Measurements from ENCODE around the gene DLEU7.

Gene DLEU7

GRCh38 chr13:50888362-50888761 lies 44.9 kb upstream of the DLEU7 start:
- Histone ChIP-seq H2BK15ac (ENCODE audit: low read length) (no peak overlapping the region), H3K27me3 (ENCODE audit: control insufficient read depth in 3 of 3, insufficient read depth in 3 of 3, low read depth in 1 of 3, low read length in 3 of 3) (no peaks in the 10 kb centered on the region), H3K4me1 (ENCODE audit: control insufficient read depth in 2 of 2, insufficient read depth in 1 of 2, low read depth in 1 of 2, low read length in 2 of 2) (peaks cover 0 to 5% of the 10 kb centered on the region in 2 donors), H4K8ac (ENCODE audit: low read depth, low read length) (no peak overlapping the region), H3K18ac (ENCODE audit: low read length) (no peak overlapping the region), H2BK120ac (ENCODE audit: low read depth, low read length) (no peak overlapping the region), H3K9ac (ENCODE audit: low read depth, low read length, poor library complexity) (no peak overlapping the region), H2AK5ac (ENCODE audit: low read depth, low read length) (no peak overlapping the region), H2BK12ac (ENCODE audit: low read length) (no peak overlapping the region), H3K4ac (ENCODE audit: low read length) (no peak overlapping the region), H3K36me3 (replicated peaks in 1 of 2; ENCODE audit: control insufficient read depth in 2 of 2, insufficient read depth in 2 of 2, low read length in 2 of 2) (no peaks in the 10 kb centered on the region), H4K91ac (ENCODE audit: low read depth, low read length, poor library complexity) (no peak overlapping the region), H3K23ac (ENCODE audit: low read depth, low read length, poor library complexity) (no peak overlapping the region), H3K14ac (ENCODE audit: low read length) (no peak overlapping the region), H3K79me1 (ENCODE audit: low read depth, low read length) (no peaks in the 10 kb centered on the region), H2AFZ (ENCODE audit: low read length) (no peak overlapping the region), H3K4me3 (ENCODE audit: low read length in 2 of 2) (no peak overlapping the region), H2BK5ac (ENCODE audit: low read length) (no peak overlapping the region), H3K9me3 (replicated peaks in 1 of 2; ENCODE audit: control insufficient read depth in 2 of 2, insufficient read depth in 1 of 2, low read depth in 1 of 2, low read length in 2 of 2) (no peaks in the 10 kb centered on the region), H3K4me2 (ENCODE audit: insufficient read depth, low read length, poor library complexity, severe bottlenecking) (no peak overlapping the region), H3K27ac (replicated peaks; ENCODE audit: low read length) (no peak overlapping the region)
- no peak for DNase-seq (ENCODE audit: low spot score)
- no CpG with 5 or more reads among the region's 1 CpG for WGBS, 2 donors (ENCODE audit: extremely low coverage in 2 of 2, insufficient read length in 2 of 2, insufficient replicate concordance in 1 of 2)

- no peak overlapping the region for H2AFZ ChIP-seq (ENCODE audit: low read length)
- H3K4me1 ChIP-seq (ENCODE audit: control insufficient read depth in 2 of 2, insufficient read depth in 1 of 2, low read depth in 1 of 2, low read length in 2 of 2) = no peaks in the 10 kb centered on the region
- no peak overlapping the region for H2BK15ac ChIP-seq (ENCODE audit: low read length)
- no peak overlapping the region for H4K8ac ChIP-seq (ENCODE audit: low read depth, low read length)
- H3K36me3 ChIP-seq (replicated peaks in 1 of 2; ENCODE audit: control insufficient read depth in 2 of 2, insufficient read depth in 2 of 2, low read length in 2 of 2) = no peaks in the 10 kb centered on the region
- H2AK5ac ChIP-seq (ENCODE audit: low read depth, low read length) = no peak overlapping the region
- no peak overlapping the region for H3K18ac ChIP-seq (ENCODE audit: low read length)
- no peak overlapping the region for H3K4me3 ChIP-seq (ENCODE audit: low read length in 2 of 2)
- 100% methylated on average over 1 to 2 of the region's 7 CpGs for WGBS, 2 donors (ENCODE audit: extremely low coverage in 2 of 2, insufficient read length in 2 of 2, insufficient replicate concordance in 1 of 2)
- H2BK5ac ChIP-seq (ENCODE audit: low read length) = no peak overlapping the region
- H3K4ac ChIP-seq (ENCODE audit: low read length) = no peak overlapping the region
- no peak overlapping the region for H3K27ac ChIP-seq (replicated peaks; ENCODE audit: low read length)
- H3K4me2 ChIP-seq (ENCODE audit: insufficient read depth, low read length, poor library complexity, severe bottlenecking) = no peak overlapping the region
- H2BK120ac ChIP-seq (ENCODE audit: low read depth, low read length) = no peak overlapping the region
- no peak overlapping the region for H3K14ac ChIP-seq (ENCODE audit: low read length)
- no peak for DNase-seq (ENCODE audit: low spot score)
- H3K9ac ChIP-seq (ENCODE audit: low read depth, low read length, poor library complexity) = no peak overlapping the region
- peaks cover 0 to 3% of the 10 kb centered on the region in 2 donors for H3K9me3 ChIP-seq (replicated peaks in 1 of 2; ENCODE audit: control insufficient read depth in 2 of 2, insufficient read depth in 1 of 2, low read depth in 1 of 2, low read length in 2 of 2)
- H3K27me3 ChIP-seq (ENCODE audit: control insufficient read depth in 3 of 3, insufficient read depth in 3 of 3, low read depth in 1 of 3, low read length in 3 of 3) = no peaks in the 10 kb centered on the region
- no peaks in the 10 kb centered on the region for H3K79me1 ChIP-seq (ENCODE audit: low read depth, low read length)
- no peak overlapping the region for H4K91ac ChIP-seq (ENCODE audit: low read depth, low read length, poor library complexity)
- no peak overlapping the region for H3K23ac ChIP-seq (ENCODE audit: low read depth, low read length, poor library complexity)
- H2BK12ac ChIP-seq (ENCODE audit: low read length) = no peak overlapping the region
These were observed 43.7 kb upstream of the DLEU7 start for GRCh38 chr13:50887151-50887550.

GRCh38 chr13:50884265-50884664 lies 40.8 kb upstream of the DLEU7 start:
- Histone ChIP-seq H4K8ac (ENCODE audit: low read depth, low read length) (no peak overlapping the region), H2BK15ac (ENCODE audit: low read length) (no peak overlapping the region), H3K4ac (ENCODE audit: low read length) (no peak overlapping the region), H3K9ac (ENCODE audit: low read depth, low read length, poor library complexity) (no peak overlapping the region), H3K4me1 (ENCODE audit: control insufficient read depth in 2 of 2, insufficient read depth in 1 of 2, low read depth in 1 of 2, low read length in 2 of 2) (no peaks in the 10 kb centered on the region), H3K14ac (ENCODE audit: low read length) (no peak overlapping the region), H3K23ac (ENCODE audit: low read depth, low read length, poor library complexity) (no peak overlapping the region), H3K4me3 (ENCODE audit: low read length in 2 of 2) (peak overlapping the region in 1 of 2 donors; percentile 7), H3K9me3 (replicated peaks in 1 of 2; ENCODE audit: control insufficient read depth in 2 of 2, insufficient read depth in 1 of 2, low read depth in 1 of 2, low read length in 2 of 2) (peaks cover 0 to 5% of the 10 kb centered on the region in 2 donors), H3K27me3 (ENCODE audit: control insufficient read depth in 3 of 3, insufficient read depth in 3 of 3, low read depth in 1 of 3, low read length in 3 of 3) (no peaks in the 10 kb centered on the region), H2AFZ (ENCODE audit: low read length) (no peak overlapping the region), H3K4me2 (ENCODE audit: insufficient read depth, low read length, poor library complexity, severe bottlenecking) (no peak overlapping the region), H2BK120ac (ENCODE audit: low read depth, low read length) (no peak overlapping the region), H3K36me3 (replicated peaks in 1 of 2; ENCODE audit: control insufficient read depth in 2 of 2, insufficient read depth in 2 of 2, low read length in 2 of 2) (no peaks in the 10 kb centered on the region), H3K27ac (replicated peaks; ENCODE audit: low read length) (no peak overlapping the region), H3K79me1 (ENCODE audit: low read depth, low read length) (no peaks in the 10 kb centered on the region), H2BK5ac (ENCODE audit: low read length) (no peak overlapping the region), H2AK5ac (ENCODE audit: low read depth, low read length) (no peak overlapping the region), H2BK12ac (ENCODE audit: low read length) (no peak overlapping the region), H3K18ac (ENCODE audit: low read length) (no peak overlapping the region), H4K91ac (ENCODE audit: low read depth, low read length, poor library complexity) (no peak overlapping the region)
- no peak for DNase-seq (ENCODE audit: low spot score)
- no CpG with 5 or more reads among the region's 1 CpG for WGBS, 2 donors (ENCODE audit: extremely low coverage in 2 of 2, insufficient read length in 2 of 2, insufficient replicate concordance in 1 of 2)

- no peak overlapping the region for H2BK12ac ChIP-seq (ENCODE audit: low read length)
- no peak overlapping the region for H2BK120ac ChIP-seq (ENCODE audit: low read depth, low read length)
- no peak overlapping the region for H2BK5ac ChIP-seq (ENCODE audit: low read length)
- H4K91ac ChIP-seq (ENCODE audit: low read depth, low read length, poor library complexity) = no peak overlapping the region
- H3K14ac ChIP-seq (ENCODE audit: low read length) = no peak overlapping the region
- no peak for DNase-seq (ENCODE audit: low spot score)
- H3K36me3 ChIP-seq (replicated peaks in 1 of 2; ENCODE audit: control insufficient read depth in 2 of 2, insufficient read depth in 2 of 2, low read length in 2 of 2) = no peaks in the 10 kb centered on the region
- peaks cover 0 to 5% of the 10 kb centered on the region in 2 donors for H3K9me3 ChIP-seq (replicated peaks in 1 of 2; ENCODE audit: control insufficient read depth in 2 of 2, insufficient read depth in 1 of 2, low read depth in 1 of 2, low read length in 2 of 2)
- no peaks in the 10 kb centered on the region for H3K4me1 ChIP-seq (ENCODE audit: control insufficient read depth in 2 of 2, insufficient read depth in 1 of 2, low read depth in 1 of 2, low read length in 2 of 2)
- no peak overlapping the region for H2AK5ac ChIP-seq (ENCODE audit: low read depth, low read length)
- no peak overlapping the region for H3K4me3 ChIP-seq (ENCODE audit: low read length in 2 of 2)
- no peaks in the 10 kb centered on the region for H3K27me3 ChIP-seq (ENCODE audit: control insufficient read depth in 3 of 3, insufficient read depth in 3 of 3, low read depth in 1 of 3, low read length in 3 of 3)
- no peak overlapping the region for H2AFZ ChIP-seq (ENCODE audit: low read length)
- no peak overlapping the region for H3K18ac ChIP-seq (ENCODE audit: low read length)
- H3K79me1 ChIP-seq (ENCODE audit: low read depth, low read length) = no peaks in the 10 kb centered on the region
- no CpG with 5 or more reads among the region's 1 CpG for WGBS, 2 donors (ENCODE audit: extremely low coverage in 2 of 2, insufficient read length in 2 of 2, insufficient replicate concordance in 1 of 2)
- no peak overlapping the region for H3K4me2 ChIP-seq (ENCODE audit: insufficient read depth, low read length, poor library complexity, severe bottlenecking)
- no peak overlapping the region for H4K8ac ChIP-seq (ENCODE audit: low read depth, low read length)
- no peak overlapping the region for H2BK15ac ChIP-seq (ENCODE audit: low read length)
- H3K27ac ChIP-seq (replicated peaks; ENCODE audit: low read length) = no peak overlapping the region
- H3K9ac ChIP-seq (ENCODE audit: low read depth, low read length, poor library complexity) = no peak overlapping the region
- H3K4ac ChIP-seq (ENCODE audit: low read length) = no peak overlapping the region
- no peak overlapping the region for H3K23ac ChIP-seq (ENCODE audit: low read depth, low read length, poor library complexity)
These were observed 40.2 kb upstream of the DLEU7 start for GRCh38 chr13:50883728-50884127.
